M059J (cell line): ENCODE results near the gene SUN1. TPM values are rescaled to one million over a fixed set of nuclear protein-coding genes. Genes with fewer than 3 reads are reported as not detected.
"Not testable (repeated sequence)": the region's sequence is repeated elsewhere in the genome, so short reads cannot be mapped to it uniquely, and the experiment has no call there.

Experiments
- DNase-seq: peaks from one replicate; pipeline ENCODE4 v3.0.0-alpha.2; 2012; ENCODE audit warnings: low read depth
- total RNA-seq: library from RNA; depleted of rRNA; stranded (reverse); fragments of >200 nt; shearing (Covaris generic); gene quantifications from 2 replicates; pipeline ENCODE4 v1.2.3, GENCODE V29; 2014; rRNA removed

The SUN1 gene
- total RNA-seq, 1 experiment from 2014 or later = 169 TPM

GRCh38 chr7:918441-919113 lies 86.3 kb downstream of the SUN1 start:
- no peak for DNase-seq

- no peak for DNase-seq
Measured at GRCh38 chr7:919114-919442, 86.8 kb downstream of the SUN1 start.

- no peak for DNase-seq
Measured at GRCh38 chr7:919924-920341, 87.7 kb downstream of the SUN1 start.

- DNase-seq = no peak
Measured at GRCh38 chr7:920351-921070, 88.2 kb downstream of the SUN1 start.

GRCh38 chr7:921071-921461 lies 88.8 kb downstream of the SUN1 start:
- DNase-seq = no peak

GRCh38 chr7:921581-922333 lies 89.5 kb downstream of the SUN1 start:
- DNase-seq = no peak

DNA sequence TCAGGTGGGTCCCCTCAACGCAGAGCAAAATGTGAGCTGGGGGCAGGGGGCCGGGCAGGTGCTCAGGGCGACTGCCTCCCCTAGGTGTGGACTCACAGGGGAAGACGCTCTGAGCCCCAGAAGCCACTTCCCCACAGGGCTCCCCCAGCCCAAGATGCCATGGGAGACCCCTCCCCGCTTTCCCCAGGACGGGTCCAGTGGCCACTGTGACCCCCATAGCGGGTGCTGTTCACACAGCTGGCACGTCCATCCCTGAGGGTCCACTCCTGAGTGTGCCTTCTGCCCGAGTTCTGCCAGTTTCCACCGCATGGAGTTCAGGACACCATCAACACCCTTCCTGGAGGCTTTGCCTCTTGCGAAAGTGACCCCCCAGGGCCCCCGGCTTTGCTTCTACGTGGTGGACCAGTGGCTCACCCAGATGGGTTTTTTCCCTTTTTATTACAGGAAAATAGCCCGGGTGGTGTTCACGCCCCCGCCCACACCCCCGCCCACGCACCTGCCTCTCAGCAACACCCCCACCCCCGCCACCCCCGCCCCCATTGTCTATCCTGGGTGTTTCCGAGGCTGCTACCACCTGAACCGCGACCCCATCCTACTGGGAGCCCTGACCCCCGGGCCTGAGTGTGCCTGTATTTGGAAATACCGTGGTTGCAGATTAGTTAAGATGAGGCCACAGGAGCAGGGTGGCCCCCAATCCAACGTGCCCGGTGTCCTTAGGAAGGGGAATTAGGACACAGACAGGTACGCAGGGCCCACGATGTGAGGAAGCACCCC lies 90.2 kb downstream of the SUN1 start:
- no peak for DNase-seq

GRCh38 chr7:923108-924041 lies 91.1 kb downstream of the SUN1 start:
- peak; percentile 79 for DNase-seq

GRCh38 chr7:924042-924441 lies 91.8 kb downstream of the SUN1 start:
- DNase-seq = not testable (repeated sequence)

Other genes with a start within 250 kb of the SUN1 start
- 23.3 and 35.4 TPM in 2 replicates for gene DNAAF5, start 105.8 kb upstream of the SUN1 start, total RNA-seq
- gene PRKAR1B, start 105.2 kb upstream of the SUN1 start, total RNA-seq = 30.3 and 33.9 TPM in 2 replicates
- 16.5 and 26.9 TPM in 2 replicates for gene GET4, start 44.1 kb downstream of the SUN1 start, total RNA-seq
- gene ADAP1, start 122.2 kb downstream of the SUN1 start, total RNA-seq = 0.37 and 0.84 TPM in 2 replicates
- 7.7 and 10.2 TPM in 2 replicates for gene COX19, start 143.1 kb downstream of the SUN1 start, total RNA-seq
- gene CYP2W1, start 150.7 kb downstream of the SUN1 start, total RNA-seq = not detected in 2 replicates
- 1.8 and 4.9 TPM in 2 replicates for gene GPR146, start 212.1 kb downstream of the SUN1 start, total RNA-seq